H1 (cell line): ENCODE data around the gene COMMD6. TPM values are rescaled to one million over a fixed set of nuclear protein-coding genes. Genes with fewer than 3 reads are reported as not detected.

Source experiments
- CHD2 ChIP-seq: IDR thresholded peaks from 2 replicates; pipeline ENCODE4 v1.6.1; 2012; ENCODE audit warnings: low read length, improper control_type of control experiment
- NANOG ChIP-seq: IDR thresholded peaks from 2 replicates; pipeline ENCODE4 v1.6.1; 2011; ENCODE audit warnings: low read length, low read depth, mild to moderate bottlenecking, inconsistent platforms; ENCODE audit not compliant: insufficient read depth, poor library complexity, severe bottlenecking
- polyA plus RNA-seq, 7 experiments: library from polyadenylated mRNA; depleted of rRNA in 3 of 7; stranded (reverse) in 5 of 7; unstranded in 2 of 7; fragments of >200 nt in 5 of 7; fragments of 200-250 nt in 2 of 7; gene quantifications; 1 replicate in 5 of 7; 2 replicates in 1 of 7; 4 replicates in 1 of 7; pipeline versions ENCODE4 v1.2.1 to v1.2.3, GENCODE V29; 2011 to 2013; ENCODE audit warnings: missing spikeins in 2 of 7, mixed read lengths in 2 of 7
- total RNA-seq: library from RNA; stranded (reverse); fragmentation: NEBNext Ultra II Directional; extraction: Animal tissue kit (Norgen Biotek cat#: 25700); gene quantifications from 2 replicates; pipeline ENCODE4 v1.2.1, GENCODE V29; 2021

COMMD6 gene
- total and polyA plus RNA-seq, 2 of the 8 experiments (the other 6 are each of a cell fraction or from before 2014, with no cell fraction given): 53.2 to 122 TPM

GRCh38 chr13:75489502-75490263 is 48.0 kb downstream of the COMMD6 start (continued):
- TF ChIP-seq NANOG (no peak), CHD2 (no peak)
